Muscle of arm (tissue), 12 donors: ENCODE measurements around the gene ATXN7. TPM values are rescaled to one million over a fixed set of nuclear protein-coding genes. Genes with fewer than 3 reads are reported as not detected.
A peak's percentile ranks its signal among the peaks of the same experiment; 100 is the strongest.

Experiments used
- DNase-seq: peaks from one replicate; pipeline ENCODE4 v3.0.0-alpha.2; 2013
- polyA plus RNA-seq, 12 donors: library from polyadenylated mRNA; unstranded; fragments of 120-200 nt; gene quantifications; one replicate each; pipeline ENCODE4 v1.2.1, GENCODE V29; 2013; ENCODE audit not compliant: insufficient read length in 12 of 12

Gene ATXN7
- polyA plus RNA-seq, 12 donors: 10.3 to 80.8 (median 14.6) TPM

DNA sequence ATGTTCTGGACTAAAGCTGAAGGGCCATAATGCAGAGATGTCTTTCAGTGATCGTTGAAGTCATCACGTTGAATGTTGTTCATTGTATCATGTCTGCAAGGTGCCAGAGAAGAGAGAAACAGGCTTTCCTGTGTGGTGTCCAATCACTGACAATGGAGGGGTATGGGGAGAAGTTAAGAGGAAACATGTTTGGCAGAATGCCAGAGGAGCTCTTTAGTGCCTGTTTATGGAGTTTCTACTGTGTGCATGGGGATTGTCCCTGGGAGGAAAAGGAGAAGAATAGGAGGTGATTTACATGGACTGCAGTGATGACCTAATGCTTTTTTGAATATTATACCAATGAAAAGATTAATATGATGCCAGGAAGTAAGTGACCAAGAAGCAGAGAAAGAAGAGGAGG, 36.8 kb downstream of the ATXN7 start:
- no peak for DNase-seq

DNA sequence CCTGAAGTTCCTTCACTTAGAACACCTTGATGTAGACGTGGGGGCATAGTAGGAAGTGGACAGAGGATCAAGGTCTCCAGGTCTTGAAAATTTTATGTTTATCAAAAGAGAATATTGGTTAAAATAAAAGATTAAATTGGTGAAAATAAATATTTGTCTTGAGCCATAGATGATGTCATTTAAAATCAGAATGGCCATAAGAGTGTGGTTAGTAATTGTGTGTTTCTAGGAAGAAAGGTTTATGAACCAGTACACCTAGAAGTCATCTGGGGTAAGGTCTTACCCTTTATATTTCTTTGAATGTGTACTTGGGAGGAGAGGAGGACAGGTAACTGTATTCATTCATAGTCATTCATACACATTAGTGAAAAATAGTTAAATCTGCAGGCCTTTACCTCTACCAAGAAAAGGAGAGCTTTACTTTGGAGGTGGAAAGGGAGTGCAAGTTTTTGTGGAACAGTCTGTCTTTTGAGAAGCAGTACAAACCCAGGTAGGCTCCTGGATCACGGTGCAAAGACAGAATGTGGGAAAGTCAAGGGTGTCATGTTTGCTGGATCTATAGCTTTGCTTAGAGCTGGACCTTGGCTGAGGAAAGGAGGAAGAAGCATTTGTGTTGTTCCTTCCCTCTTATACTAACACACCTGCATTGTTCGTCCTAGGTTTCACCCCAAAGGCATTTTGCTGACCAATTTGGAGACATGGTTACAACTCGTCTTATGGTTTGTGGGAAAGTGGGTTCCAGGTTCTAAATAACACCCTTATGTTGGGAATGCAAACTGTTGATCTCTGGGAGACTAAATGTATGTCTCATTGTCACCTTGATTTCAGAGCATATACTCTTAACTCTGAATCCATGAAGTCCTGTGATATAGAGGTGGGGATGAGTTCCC, 42.3 kb downstream of the ATXN7 start:
- no peak for DNase-seq

DNA sequence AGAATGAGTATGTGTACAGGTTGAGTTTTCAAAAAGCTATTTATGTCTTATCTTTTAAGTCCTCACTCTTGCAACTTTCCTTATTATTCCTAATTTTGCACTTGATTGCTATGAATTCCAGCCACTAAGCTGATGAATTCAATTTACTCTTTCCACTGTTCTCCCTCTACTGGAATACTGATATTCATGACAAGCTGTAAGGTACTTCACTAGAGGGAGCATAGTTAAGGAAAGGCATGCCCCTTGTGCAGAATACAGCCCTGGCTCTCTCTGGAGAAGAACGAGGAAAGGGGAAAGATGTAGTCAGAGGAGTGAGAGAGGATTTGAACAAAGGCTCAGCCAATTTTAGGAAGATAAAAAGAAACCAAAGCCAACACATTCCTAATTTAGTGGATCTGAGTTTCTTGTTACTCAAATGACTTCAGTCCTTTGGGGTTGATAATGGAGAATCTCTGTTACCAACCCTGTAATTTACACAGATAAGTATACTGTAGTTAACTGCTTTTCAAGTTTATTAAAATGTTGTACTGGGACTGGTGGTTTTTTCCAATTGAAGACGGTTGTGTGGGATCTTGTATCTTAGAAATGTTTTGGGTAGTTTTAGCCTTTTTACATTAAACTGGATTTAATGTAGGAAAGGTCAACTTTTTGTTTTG, 44.5 kb downstream of the ATXN7 start:
- DNase-seq: no peak

- no peak for DNase-seq
These were observed 45.1 kb downstream of the ATXN7 start for GRCh38 chr3:63908776-63909175.

DNA sequence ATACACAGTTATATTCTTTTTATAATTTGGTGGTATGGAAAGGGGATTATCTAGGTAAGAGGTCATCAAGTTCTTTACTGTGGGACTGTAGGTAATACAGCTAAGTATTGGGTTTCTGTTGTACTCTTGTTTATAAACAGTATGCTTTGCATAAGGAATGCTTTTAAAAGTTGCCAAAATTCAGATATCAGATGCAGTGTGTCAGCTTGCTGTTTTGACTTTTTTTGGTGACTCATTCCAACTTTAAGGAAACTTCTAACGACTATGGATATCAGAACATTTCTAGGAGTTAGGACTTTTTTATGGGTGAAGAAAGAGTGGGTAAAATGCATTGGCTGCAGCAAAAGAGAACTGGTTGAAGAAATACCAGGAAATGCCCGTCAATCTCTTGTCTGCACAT, 45.8 kb downstream of the ATXN7 start:
- DNase-seq: no peak

DNA sequence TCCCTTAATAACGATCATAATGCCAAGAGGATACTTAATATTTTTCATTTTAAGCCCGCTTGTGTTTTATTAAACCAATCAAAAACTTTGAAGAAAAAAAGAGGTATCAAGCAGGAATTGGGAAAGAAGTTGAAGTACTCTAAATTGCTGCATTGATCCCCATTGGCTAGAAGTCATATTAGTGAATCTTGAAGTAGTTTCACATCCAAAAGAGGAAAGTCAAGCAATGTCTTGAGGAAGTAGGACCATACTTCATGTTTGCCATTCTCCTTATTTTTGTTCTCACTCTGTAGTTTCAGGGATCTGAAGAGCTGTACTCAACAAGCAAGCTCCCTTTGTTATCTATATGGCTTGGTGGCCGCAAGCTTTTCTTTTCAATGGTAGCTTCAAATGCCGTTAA, 46.3 kb downstream of the ATXN7 start:
- DNase-seq: no peak

DNA sequence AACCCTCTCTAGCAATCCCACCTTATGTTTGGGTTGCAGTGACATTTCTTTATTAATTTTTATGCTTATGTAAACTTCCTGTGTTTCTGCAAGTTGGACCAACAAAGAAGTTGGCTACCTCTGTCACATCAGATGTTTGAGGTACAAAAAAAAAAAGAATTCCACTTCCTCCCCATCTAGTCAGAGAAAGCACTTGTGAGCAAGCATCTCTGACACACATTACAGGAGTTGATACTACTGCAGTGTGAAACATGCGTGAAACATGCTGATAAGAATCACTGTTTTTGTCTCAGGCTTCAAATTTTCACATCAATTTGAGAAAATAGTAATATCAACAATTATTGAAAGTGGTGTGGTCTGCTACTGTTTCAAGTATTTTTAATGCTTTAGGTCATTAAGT, 47.2 kb downstream of the ATXN7 start:
- DNase-seq: no peak

GRCh38 chr3:63911509-63911872, 47.8 kb downstream of the ATXN7 start:
- DNase-seq: no peak

GRCh38 chr3:63911873-63912767, 48.5 kb downstream of the ATXN7 start, which contains the start of gene SCAANT1:
SCAANT1 (minus strand) TSS chr3:63912383.
- DNase-seq: peak; percentile 91

GRCh38 chr3:63912768-63913588, 49.3 kb downstream of the ATXN7 start:
- DNase-seq: peak; percentile 53

DNA sequence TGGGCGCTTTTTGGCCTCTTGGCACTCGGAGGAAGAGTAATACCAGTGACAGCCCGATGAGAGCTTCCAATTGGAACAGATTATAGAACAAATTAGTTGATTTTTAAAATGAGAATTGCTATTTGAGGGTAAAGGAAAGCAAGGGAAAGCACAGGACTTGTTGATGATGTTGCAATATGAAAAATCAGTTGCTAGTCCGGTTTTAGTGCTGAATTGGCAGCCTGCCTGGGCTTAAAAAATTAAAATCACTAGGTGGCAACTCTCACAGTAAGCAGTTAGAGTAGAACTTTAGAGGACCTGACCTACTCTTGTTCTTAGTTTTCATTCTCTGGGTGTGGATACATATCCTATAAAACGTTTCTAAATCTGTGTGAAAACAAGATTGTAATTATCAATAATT, 50.6 kb downstream of the ATXN7 start:
- no peak for DNase-seq

- no peak for DNase-seq
These were observed 54.7 kb downstream of the ATXN7 start for GRCh38 chr3:63918321-63918720.

DNA sequence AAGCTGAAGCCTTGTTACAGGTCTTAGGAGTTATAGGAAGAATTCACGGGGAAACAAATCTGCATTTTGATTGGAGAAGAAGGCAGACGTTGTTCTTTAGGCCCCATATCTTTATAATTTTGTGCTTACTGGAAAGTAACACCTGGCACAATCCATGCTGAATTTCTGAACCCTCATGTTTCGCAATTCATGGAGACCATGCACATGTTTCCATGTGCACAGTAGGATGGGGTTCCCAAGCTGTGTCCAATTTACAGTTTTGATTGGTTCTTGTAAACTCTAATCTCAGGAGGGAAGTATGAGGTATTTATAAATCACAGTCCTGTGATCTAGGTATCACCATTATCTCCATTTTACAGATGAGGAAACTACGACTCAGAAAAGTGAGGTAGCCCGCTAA, 56.3 kb downstream of the ATXN7 start:
- no peak for DNase-seq

DNA sequence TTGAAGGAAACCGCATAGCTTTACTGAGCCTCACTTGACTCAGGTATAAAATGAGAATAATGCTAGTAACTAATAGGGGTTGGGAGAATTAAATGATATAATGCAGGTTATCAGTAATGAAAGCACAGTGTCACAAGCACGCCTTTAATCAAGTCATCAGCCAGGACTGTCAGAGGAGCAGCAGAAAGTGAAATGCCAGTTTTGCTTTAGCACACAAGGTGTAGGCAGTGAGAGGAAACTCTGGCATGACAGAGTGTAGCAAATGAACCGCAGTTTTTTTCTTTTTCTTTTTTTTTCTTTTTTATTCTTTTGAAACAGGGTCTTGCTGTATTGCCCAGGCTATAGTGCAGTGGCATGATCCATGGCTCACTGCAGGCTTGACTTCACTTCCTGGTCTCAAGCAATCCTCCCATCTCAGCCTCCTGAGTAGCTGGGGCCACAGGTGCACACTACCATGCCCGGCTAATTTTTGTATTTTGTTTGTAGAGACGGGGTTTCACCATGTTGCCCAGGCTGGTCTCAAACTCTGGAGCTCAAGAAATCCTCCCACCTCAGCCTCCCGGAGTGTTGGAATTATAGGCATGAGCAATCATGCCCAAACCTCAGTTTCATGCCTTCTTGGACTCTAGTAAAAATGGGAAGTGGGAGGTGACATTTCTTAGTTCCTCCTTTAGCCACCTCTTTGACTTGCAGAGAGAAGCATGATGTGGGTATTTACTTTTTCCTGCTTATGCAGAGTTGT, 58.2 kb downstream of the ATXN7 start:
- DNase-seq: no peak

- DNase-seq: no peak
These were observed 59.0 kb downstream of the ATXN7 start for GRCh38 chr3:63922491-63923199.

GRCh38 chr3:63926309-63926708, 62.6 kb downstream of the ATXN7 start:
- DNase-seq: no peak

DNA sequence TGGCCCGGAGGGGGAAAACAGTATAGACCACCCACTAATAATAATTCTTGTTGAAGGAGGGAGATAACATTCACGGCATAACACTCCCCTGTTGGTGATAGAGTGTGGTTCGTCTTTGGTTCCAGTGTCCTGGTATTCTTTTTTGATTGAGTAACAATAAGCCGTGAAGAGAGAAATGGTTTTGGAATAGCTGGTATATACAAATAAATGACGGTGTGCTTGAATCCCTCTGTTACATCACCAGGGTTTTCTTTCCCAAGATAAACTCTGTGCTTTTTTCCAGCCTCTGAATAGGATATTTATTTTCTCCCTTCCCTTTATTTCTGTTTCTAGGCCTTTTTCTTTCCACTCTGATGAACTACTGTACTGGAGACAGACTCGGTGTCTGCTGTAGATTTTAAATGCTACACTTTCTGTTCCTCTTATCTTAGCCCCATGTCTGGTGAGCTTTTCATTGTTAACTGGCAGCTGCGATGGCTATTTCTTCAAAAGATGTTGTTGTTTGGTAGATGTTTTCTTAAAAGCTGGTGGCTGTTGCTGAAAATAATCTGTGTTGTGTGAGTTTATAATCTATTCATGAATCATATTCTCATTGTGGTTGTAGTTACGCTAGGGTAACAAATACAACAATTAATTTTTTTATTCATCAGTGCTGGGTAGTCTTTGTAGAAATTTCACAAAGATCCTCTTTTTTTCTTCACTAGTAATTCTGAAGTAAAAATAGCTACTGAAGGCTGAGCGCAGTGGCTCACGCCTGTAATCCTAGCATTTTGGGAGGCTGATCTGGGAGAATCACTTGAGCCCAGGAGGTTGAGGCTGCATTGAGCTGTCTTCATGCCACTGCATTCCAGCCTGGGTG, 64.0 kb downstream of the ATXN7 start:
- DNase-seq: no peak

GRCh38 chr3:63931290-63931689, 67.6 kb downstream of the ATXN7 start:
- DNase-seq: no peak
